ENCODE data around the gene CDH2.
"Not testable (repeated sequence)": the region's sequence is repeated elsewhere in the genome, so short reads cannot be mapped to it uniquely, and the experiment has no call there.

CDH2 gene

DNA sequence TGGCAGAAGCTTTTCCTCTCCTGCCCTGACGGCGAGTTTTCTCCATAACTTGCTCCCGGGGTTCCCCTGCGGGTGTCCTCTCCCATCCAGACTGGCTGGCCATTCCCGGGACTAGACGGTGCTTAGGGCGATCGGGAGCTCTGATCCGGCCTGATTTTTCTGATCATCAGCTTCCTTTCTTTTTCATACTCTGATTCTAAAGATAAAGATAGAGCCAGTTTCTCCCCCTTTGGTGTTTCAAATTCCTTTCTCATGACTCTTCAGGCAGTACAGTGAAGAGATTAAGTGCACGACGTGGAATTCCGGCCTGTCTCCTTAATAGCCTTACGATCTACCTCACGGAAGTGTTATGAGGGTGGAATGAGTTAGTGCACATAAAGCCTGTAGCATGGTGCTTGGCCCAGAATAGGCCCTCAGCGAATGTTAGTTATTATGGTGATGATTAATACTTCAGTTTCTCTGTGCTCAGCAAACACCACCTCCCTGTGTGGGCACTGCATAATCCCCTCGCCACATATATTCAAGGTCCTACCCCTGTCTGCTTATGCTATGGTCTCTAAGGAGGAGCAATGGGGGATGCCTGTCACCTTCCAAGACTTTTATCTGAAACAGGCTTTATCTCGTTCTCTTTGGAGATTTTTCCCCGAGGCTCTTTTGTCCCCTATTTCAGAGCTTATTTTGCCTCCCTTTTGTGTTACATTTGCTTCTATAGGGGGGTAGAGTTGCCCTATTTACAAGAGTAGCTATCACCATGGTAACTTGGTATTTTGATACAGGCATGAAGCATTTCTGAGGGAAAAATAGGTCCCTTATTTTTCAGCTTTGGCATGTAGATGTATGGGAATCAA is 254.8 kb downstream of the CDH2 start:
- DNase-seq (ENCODE audit: low read depth in 2 of 2), result no peak

DNA sequence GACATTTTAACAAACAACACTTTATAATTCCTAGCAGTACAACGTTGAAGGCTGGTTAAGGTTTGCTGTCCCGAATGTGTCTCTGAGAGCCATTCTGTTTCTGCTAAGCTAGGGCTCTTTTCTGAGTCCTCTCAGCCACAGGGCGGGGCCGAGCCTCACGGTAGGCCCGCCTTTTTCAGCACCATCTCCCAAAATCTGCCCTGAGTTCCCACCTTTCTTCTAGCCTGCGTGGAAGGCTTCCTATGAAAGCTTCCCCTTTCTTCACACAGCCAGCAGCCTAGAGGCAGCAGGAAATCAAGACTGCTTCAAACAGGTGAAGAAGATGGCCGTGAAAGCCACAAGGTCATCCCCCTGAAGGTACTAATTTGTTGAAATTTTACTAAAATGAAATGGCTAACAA is 255.5 kb downstream of the CDH2 start:
- DNase-seq (ENCODE audit: low read depth in 2 of 2), result no peak

DNA sequence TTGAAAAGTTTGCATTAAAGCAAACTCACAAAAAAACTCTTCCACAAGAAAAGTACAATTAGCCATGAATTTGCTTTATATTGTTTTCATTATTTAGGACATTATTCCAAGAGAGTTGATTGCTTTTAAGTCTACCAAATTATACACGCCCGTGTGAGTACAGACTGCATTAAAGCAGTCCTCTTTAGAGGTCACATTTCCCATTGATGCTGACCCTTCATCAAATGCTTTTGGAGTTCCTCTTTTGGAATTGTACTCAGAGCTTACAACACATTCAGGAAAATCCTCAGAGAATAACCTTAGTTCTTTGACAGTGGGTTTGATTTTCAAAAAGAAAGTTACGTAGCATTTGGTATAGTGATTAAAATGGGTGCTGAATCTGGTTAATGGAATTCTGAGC is 256.1 kb downstream of the CDH2 start:
- no peak for DNase-seq (ENCODE audit: low read depth in 2 of 2)

DNA sequence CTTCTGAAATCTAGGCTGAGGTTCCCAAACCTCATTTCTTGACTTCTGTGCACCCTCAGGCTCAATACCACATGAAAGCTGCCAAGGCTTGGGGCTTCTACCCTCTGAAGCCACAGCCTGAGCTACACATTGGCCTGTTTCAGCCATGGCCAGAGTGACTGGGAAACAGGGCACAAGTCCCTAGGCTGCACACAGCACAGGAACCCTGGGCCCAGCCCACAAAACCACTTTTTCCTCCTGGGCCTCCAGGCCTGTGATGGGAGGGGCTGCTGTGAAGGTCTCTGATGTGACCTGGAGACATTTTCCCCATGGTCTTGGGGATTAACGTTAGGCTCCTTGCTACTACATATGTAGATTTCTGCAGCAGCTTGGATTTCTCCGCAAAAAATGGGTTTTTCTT is 270.7 kb downstream of the CDH2 start:
- DNase-seq (ENCODE audit: low read depth in 2 of 2), result not testable (repeated sequence)

DNA sequence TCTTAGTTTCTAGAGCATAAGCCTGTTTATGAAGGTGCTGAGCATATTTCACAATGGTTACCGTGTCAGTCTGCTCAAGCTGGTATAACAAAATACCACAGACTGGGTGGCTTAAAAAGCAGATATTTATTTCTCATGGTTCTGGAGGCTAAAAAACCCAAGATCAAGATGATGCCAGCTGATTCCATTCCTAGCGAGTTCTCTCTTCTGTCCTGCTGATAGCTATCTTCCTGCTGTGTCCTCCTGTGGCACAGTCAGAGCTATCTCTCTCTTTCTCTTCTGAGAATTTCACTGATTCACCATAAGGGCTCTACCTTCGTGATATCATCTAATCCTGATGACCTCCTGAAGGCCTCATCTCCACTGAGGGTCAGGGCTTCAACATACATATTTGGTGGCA is 273.0 kb downstream of the CDH2 start:
- no peak for DNase-seq (ENCODE audit: low read depth in 2 of 2)

DNA sequence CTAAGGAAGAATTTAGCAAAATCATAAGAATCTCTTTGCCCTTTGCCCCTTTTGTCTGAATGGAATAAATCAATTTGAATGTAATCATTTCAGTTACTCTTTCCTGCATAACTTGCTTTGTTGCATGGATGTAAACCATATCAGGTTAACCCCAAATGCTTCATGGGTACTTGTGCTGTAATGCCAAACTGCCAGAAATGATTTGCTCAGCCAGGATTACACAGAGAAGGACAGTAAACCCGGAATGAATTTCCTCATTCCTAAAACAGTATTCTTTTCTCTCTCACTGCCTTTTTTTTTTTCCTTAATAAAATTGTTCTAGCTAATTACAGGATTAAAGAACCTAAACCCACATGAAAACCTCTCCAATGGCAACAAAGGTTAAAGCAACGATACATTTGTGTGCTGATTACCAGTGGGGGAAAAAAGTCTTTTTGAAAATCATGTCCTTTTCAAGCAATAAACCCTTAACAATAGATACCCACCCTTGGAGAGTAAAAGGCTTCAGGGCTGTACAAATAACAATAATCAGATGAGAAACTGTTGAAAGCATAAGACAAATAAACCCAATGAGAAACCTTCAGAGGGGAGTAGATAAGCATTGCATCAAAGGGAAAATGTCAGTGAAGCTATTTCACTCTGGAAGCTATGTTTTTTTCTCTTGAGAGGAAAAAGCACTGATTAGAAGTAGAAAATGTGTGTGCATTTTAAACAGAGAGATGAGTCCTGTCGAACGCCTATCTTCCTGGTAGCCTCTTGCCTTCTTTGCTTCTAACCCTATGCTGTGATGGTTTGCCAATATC is 275.3 kb downstream of the CDH2 start:
- no peak for DNase-seq (ENCODE audit: low read depth in 2 of 2)

Measured in stimulated activated CD8-positive, alpha-beta memory T cell treated with anti-CD3 and anti-CD28 coated beads, Interleukin-15, amount 100 ng/mL, for 4 hours (primary cell).